Mesothelial cell of epicardium (in vitro differentiated cells): ENCODE data around the gene PTAFR. TPM values are rescaled to one million over a fixed set of nuclear protein-coding genes. Genes with fewer than 3 reads are reported as not detected.

ENCODE experiments used
- DNase-seq, 2 experiments: peaks; one replicate each; pipeline ENCODE4 v3.0.0; 2021; ENCODE audit warnings: low spot score in 2 of 2; ENCODE audit not compliant: unreplicated experiment in 2 of 2
- H3K27ac Mint-ChIP-seq: 2 replicates; pipeline ENCODE4 v1.8.0; 2021; ENCODE audit warnings: mixed read lengths
- H3K27me3 Mint-ChIP-seq: 2 replicates; pipeline ENCODE4 v1.8.0; 2021; ENCODE audit warnings: low read depth, mixed read lengths
- H3K36me3 Mint-ChIP-seq: 2 replicates; pipeline ENCODE4 v1.8.0; 2021; ENCODE audit warnings: mixed read lengths
- H3K4me1 Mint-ChIP-seq: 2 replicates; pipeline ENCODE4 v1.8.0; 2021; ENCODE audit warnings: mixed read lengths
- H3K4me3 Mint-ChIP-seq: 2 replicates; pipeline ENCODE4 v1.8.0; 2021; ENCODE audit warnings: mild to moderate bottlenecking, moderate library complexity, mixed read lengths
- H3K9me3 Mint-ChIP-seq: 2 replicates; pipeline ENCODE4 v1.8.0; 2021; ENCODE audit warnings: mixed read lengths
- total RNA-seq: library from RNA; stranded (reverse); gene quantifications from 3 replicates; pipeline ENCODE4 v1.2.1, GENCODE V29; 2021
- TF ChIP-seq, protein P1 (sequence below): fragments of 200-600 bp; sonication (generic); IDR thresholded peaks from one replicate; pipeline ENCODE4 v1.5.0; 2021; ENCODE audit warnings: antibody characterized with exemption; ENCODE audit not compliant: unreplicated experiment

Gene PTAFR
- total RNA-seq, 1 donor from 2014 or later, result 0.18 TPM

DNA sequence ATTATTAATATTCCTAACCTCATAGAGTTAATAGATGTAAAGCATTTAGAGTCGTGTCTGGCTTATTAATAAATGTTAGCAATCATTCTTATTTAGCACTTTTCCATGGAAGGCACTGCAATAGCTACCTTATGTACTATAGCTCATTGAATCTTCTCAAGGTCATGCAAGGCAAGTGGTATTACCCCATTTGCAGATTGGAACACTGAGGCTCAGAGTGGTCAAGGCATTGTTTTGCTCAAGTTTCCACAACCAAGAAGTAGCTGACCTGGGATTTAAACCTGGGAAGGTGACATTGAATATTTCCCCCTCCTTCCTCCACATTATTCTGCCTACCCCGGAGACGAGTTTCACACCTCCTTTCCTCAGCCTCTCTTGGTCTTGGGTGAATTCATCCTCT is 50.3 kb downstream of the PTAFR start:
- H3K27ac Mint-ChIP-seq, result no peak overlapping the region
- H3K4me3 Mint-ChIP-seq, result no peak overlapping the region
- TF ChIP-seq, protein P1, sequence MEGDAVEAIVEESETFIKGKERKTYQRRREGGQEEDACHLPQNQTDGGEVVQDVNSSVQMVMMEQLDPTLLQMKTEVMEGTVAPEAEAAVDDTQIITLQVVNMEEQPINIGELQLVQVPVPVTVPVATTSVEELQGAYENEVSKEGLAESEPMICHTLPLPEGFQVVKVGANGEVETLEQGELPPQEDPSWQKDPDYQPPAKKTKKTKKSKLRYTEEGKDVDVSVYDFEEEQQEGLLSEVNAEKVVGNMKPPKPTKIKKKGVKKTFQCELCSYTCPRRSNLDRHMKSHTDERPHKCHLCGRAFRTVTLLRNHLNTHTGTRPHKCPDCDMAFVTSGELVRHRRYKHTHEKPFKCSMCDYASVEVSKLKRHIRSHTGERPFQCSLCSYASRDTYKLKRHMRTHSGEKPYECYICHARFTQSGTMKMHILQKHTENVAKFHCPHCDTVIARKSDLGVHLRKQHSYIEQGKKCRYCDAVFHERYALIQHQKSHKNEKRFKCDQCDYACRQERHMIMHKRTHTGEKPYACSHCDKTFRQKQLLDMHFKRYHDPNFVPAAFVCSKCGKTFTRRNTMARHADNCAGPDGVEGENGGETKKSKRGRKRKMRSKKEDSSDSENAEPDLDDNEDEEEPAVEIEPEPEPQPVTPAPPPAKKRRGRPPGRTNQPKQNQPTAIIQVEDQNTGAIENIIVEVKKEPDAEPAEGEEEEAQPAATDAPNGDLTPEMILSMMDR, result no peak
- H3K27me3 Mint-ChIP-seq, result peaks cover 29% of the 10 kb centered on the region
- DNase-seq, result no peak
- H3K9me3 Mint-ChIP-seq, result no peaks in the 10 kb centered on the region
- H3K4me1 Mint-ChIP-seq, result peaks cover 2% of the 10 kb centered on the region
- no peaks in the 10 kb centered on the region for H3K36me3 Mint-ChIP-seq

DNA sequence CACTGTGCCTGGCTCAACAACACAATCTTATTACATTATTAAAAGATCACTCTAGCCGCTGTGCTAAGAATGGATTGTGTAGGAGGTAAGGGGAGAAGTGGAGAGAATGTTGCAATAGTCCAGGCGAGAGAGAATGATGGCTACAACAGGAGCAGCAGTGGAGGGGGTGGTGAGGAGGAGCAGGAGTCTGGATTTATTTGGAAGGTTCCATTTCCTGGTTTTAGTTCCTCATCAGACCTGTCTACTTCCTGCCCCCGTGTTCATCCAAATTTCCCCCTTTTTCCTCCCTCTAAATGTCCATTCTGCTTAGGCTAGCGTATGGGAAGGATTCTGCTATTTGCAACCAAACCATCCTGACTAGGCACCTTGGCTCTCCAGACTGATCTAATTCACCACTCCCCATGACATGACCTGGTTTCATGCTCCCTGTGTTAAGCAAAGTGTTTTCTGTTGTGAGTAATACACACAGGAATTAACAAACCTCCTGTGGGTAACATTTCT is 53.0 kb downstream of the PTAFR start:
- H3K27ac Mint-ChIP-seq, result no peak overlapping the region
- peaks cover 22% of the 10 kb centered on the region for H3K27me3 Mint-ChIP-seq
- H3K4me3 Mint-ChIP-seq, result no peak overlapping the region
- TF ChIP-seq, protein P1, result no peak
- peaks cover 2% of the 10 kb centered on the region for H3K4me1 Mint-ChIP-seq
- H3K9me3 Mint-ChIP-seq, result no peaks in the 10 kb centered on the region
- H3K36me3 Mint-ChIP-seq, result no peaks in the 10 kb centered on the region
- no peak for DNase-seq

- no peak for DNase-seq
- TF ChIP-seq, protein P1, result no peak
- Mint-ChIP-seq H3K4me1 (peaks cover 2% of the 10 kb centered on the region), H3K27me3 (peaks cover 10% of the 10 kb centered on the region), H3K4me3 (no peak overlapping the region), H3K27ac (no peak overlapping the region), H3K36me3 (no peaks in the 10 kb centered on the region), H3K9me3 (no peaks in the 10 kb centered on the region)
These were observed 54.3 kb downstream of the PTAFR start for GRCh38 chr1:28122183-28122582.

GRCh38 chr1:28119556-28119955 is 56.9 kb downstream of the PTAFR start:
- H3K9me3 Mint-ChIP-seq, result no peaks in the 10 kb centered on the region
- no peak overlapping the region for H3K27ac Mint-ChIP-seq
- H3K27me3 Mint-ChIP-seq, result peaks cover 2% of the 10 kb centered on the region
- no peaks in the 10 kb centered on the region for H3K36me3 Mint-ChIP-seq
- DNase-seq, result no peak
- TF ChIP-seq, protein P1, result no peak
- peaks cover 2% of the 10 kb centered on the region for H3K4me1 Mint-ChIP-seq
- H3K4me3 Mint-ChIP-seq, result no peak overlapping the region

- H3K36me3 Mint-ChIP-seq, result no peaks in the 10 kb centered on the region
- H3K4me3 Mint-ChIP-seq, result no peak overlapping the region
- peaks cover 2% of the 10 kb centered on the region for H3K4me1 Mint-ChIP-seq
- H3K27me3 Mint-ChIP-seq, result peaks cover 2% of the 10 kb centered on the region
- DNase-seq, result no peak
- H3K9me3 Mint-ChIP-seq, result no peaks in the 10 kb centered on the region
- H3K27ac Mint-ChIP-seq, result no peak overlapping the region
- TF ChIP-seq, protein P1, result no peak
These were observed 57.7 kb downstream of the PTAFR start for GRCh38 chr1:28118640-28119307.
